ENCODE results near the gene DDX49. TPM values are rescaled to one million over a fixed set of nuclear protein-coding genes. Genes with fewer than 3 reads are reported as not detected.

DDX49 gene
- total and polyA plus RNA-seq, 2 experiments from 2014 or later, result 48.5 to 57.6 TPM

- TF ChIP-seq CTCF (IDR thresholded peaks at IDR 0.05; ENCODE audit: low read depth, low read length), result no peak
- no peak overlapping the region for H3K27ac ChIP-seq
- no peaks in the 10 kb centered on the region for H3K9me3 ChIP-seq (ENCODE audit: low read depth)
- H3K4me3 ChIP-seq, result no peak overlapping the region
- H3K36me3 ChIP-seq, result no peaks in the 10 kb centered on the region
- DNase-seq (ENCODE audit: low read depth in 1 of 2, low spot score in 1 of 2), result peak in 1 of 2 donors; percentile 77
- no peaks in the 10 kb centered on the region for H3K27me3 ChIP-seq
- H3K4me1 ChIP-seq (ENCODE audit: low read depth), result peaks cover 4% of the 10 kb centered on the region
These were observed 52.8 kb downstream of the DDX49 start for GRCh38 chr19:18972301-18972811.

GRCh38 chr19:18972851-18973250, 53.3 kb downstream of the DDX49 start:
- H3K27me3 ChIP-seq, result no peaks in the 10 kb centered on the region
- no peak overlapping the region for H3K27ac ChIP-seq
- no peak for TF ChIP-seq CTCF (IDR thresholded peaks at IDR 0.05; ENCODE audit: low read depth, low read length)
- H3K4me1 ChIP-seq (ENCODE audit: low read depth), result peaks cover 4% of the 10 kb centered on the region
- H3K9me3 ChIP-seq (ENCODE audit: low read depth), result no peaks in the 10 kb centered on the region
- H3K4me3 ChIP-seq, result no peak overlapping the region
- DNase-seq (ENCODE audit: low read depth in 1 of 2, low spot score in 1 of 2), result peak in 1 of 2 donors; percentile 42
- H3K36me3 ChIP-seq, result no peaks in the 10 kb centered on the region

- Histone ChIP-seq H3K9me3 (ENCODE audit: low read depth) (no peaks in the 10 kb centered on the region), H3K4me1 (ENCODE audit: low read depth) (peaks cover 4% of the 10 kb centered on the region), H3K27ac (no peak overlapping the region), H3K36me3 (no peaks in the 10 kb centered on the region), H3K4me3 (no peak overlapping the region), H3K27me3 (no peaks in the 10 kb centered on the region)
- TF ChIP-seq CTCF (IDR thresholded peaks at IDR 0.05; ENCODE audit: low read depth, low read length), result no peak
- no peak for DNase-seq (ENCODE audit: low read depth in 1 of 2, low spot score in 1 of 2)
These were observed 55.5 kb downstream of the DDX49 start for GRCh38 chr19:18975011-18975410.

- Histone ChIP-seq H3K36me3 (no peaks in the 10 kb centered on the region), H3K9me3 (ENCODE audit: low read depth) (no peaks in the 10 kb centered on the region), H3K4me3 (no peak overlapping the region), H3K27ac (no peak overlapping the region), H3K4me1 (ENCODE audit: low read depth) (peaks cover 4% of the 10 kb centered on the region), H3K27me3 (no peaks in the 10 kb centered on the region)
- DNase-seq (ENCODE audit: low read depth in 1 of 2, low spot score in 1 of 2), result no peak
- TF ChIP-seq CTCF (IDR thresholded peaks at IDR 0.05; ENCODE audit: low read depth, low read length), result no peak
These were observed 56.4 kb downstream of the DDX49 start for GRCh38 chr19:18975869-18976268.

Other genes starting within 250 kb of the DDX49 start
- 12.8 and 13.8 TPM in 2 replicates for gene CRTC1, start 236.0 kb upstream of the DDX49 start, total RNA-seq
- 4.0 and 5.8 TPM in 2 replicates for gene CRTC1, start 236.0 kb upstream of the DDX49 start, polyA plus RNA-seq
- gene COMP, start 128.4 kb upstream of the DDX49 start, total RNA-seq, result 0.07 and 0.09 TPM in 2 replicates
- gene COMP, start 128.4 kb upstream of the DDX49 start, polyA plus RNA-seq, result 0.46 TPM in 1 of 2 replicates, not detected in the other
- gene UPF1, start 87.8 kb upstream of the DDX49 start, total RNA-seq, result 77.5 and 121 TPM in 2 replicates
- gene UPF1, start 87.8 kb upstream of the DDX49 start, polyA plus RNA-seq, result 36.4 and 37.7 TPM in 2 replicates
- 15.2 and 16.1 TPM in 2 replicates for gene CERS1, start 23.6 kb upstream of the DDX49 start, total RNA-seq
- gene CERS1, start 23.6 kb upstream of the DDX49 start, polyA plus RNA-seq, result 29.3 and 30.9 TPM in 2 replicates
- gene COPE, start 328 bp upstream of the DDX49 start, total RNA-seq, result 306 and 478 TPM in 2 replicates
- gene COPE, start 328 bp upstream of the DDX49 start, polyA plus RNA-seq, result 417 and 523 TPM in 2 replicates
- gene HOMER3, start 21.5 kb downstream of the DDX49 start, total RNA-seq, result 55.8 and 62.7 TPM in 2 replicates
- 47.0 and 49.0 TPM in 2 replicates for gene HOMER3, start 21.5 kb downstream of the DDX49 start, polyA plus RNA-seq
- gene SUGP2, start 113.8 kb downstream of the DDX49 start, total RNA-seq, result 90.1 and 126 TPM in 2 replicates
- 120 and 145 TPM in 2 replicates for gene SUGP2, start 113.8 kb downstream of the DDX49 start, polyA plus RNA-seq
- 34.6 and 42.2 TPM in 2 replicates for gene ARMC6, start 113.9 kb downstream of the DDX49 start, total RNA-seq
- 22.7 and 31.0 TPM in 2 replicates for gene ARMC6, start 113.9 kb downstream of the DDX49 start, polyA plus RNA-seq
- gene SLC25A42, start 144.3 kb downstream of the DDX49 start, total RNA-seq, result 22.4 and 30.4 TPM in 2 replicates
- gene SLC25A42, start 144.3 kb downstream of the DDX49 start, polyA plus RNA-seq, result 28.7 and 31.3 TPM in 2 replicates
- gene TMEM161A, start 218.8 kb downstream of the DDX49 start, total RNA-seq, result 83.9 and 136 TPM in 2 replicates
- gene TMEM161A, start 218.8 kb downstream of the DDX49 start, polyA plus RNA-seq, result 121 and 157 TPM in 2 replicates